IMR-90 (cell line): Measurements from ENCODE around the gene ANXA7. TPM values are rescaled to one million over a fixed set of nuclear protein-coding genes. Genes with fewer than 3 reads are reported as not detected.
A peak's percentile ranks its signal among the peaks of the same experiment; 100 is the strongest.

Source experiments
- ATAC-seq: fragments of 200-7000 bp; cut with Tn5 transposase; 2 replicates; pipeline ENCODE4 v1.9.1; 2020; ENCODE audit warnings: low read depth, mild to moderate bottlenecking, moderate library complexity
- BruUV-seq: library from RNA; stranded (reverse); fragments of 400-500 nt; replicated peaks from 2 replicates; lab custom pipeline; 2021; lab: Mats Ljungman, UMichigan
- CTCF ChIA-PET: fragments of 300-600 bp; formaldehyde crosslinking; extraction: SDS; loops from one replicate; lab custom pipeline; 2021; ENCODE audit warnings: antibody characterized with exemption; lab: Yijun Ruan, JAX
- POLR2A ChIA-PET: fragments of 300-600 bp; sonication (Branson Sonifier 250); formaldehyde crosslinking; loops from one replicate; lab custom pipeline; 2022; ENCODE audit warnings: antibody characterized with exemption; ENCODE audit not compliant: unreplicated experiment; lab: Charles Lee
- DNase-seq: peaks from one replicate; pipeline ENCODE4 v3.0.0; 2013
- H2AFZ ChIP-seq: replicated peaks from 2 replicates; pipeline ENCODE3; 2013; ENCODE audit warnings: low read length, mild to moderate bottlenecking; ENCODE audit not compliant: poor library complexity
- H2AK5ac ChIP-seq: 2 replicates; pipeline ENCODE4 v1.6.1; 2013; ENCODE audit warnings: low read depth, low read length, inconsistent platforms
- H2AK9ac ChIP-seq: replicated peaks from 2 replicates; pipeline ENCODE3; 2013; ENCODE audit warnings: mild to moderate bottlenecking, low read depth, low read length, moderate library complexity; ENCODE audit not compliant: poor library complexity
- H2BK120ac ChIP-seq: 2 replicates; pipeline ENCODE4 v1.6.1; 2013; ENCODE audit warnings: low read depth, low read length, inconsistent platforms
- H2BK15ac ChIP-seq: 3 replicates; pipeline ENCODE4 v1.6.1; 2013; ENCODE audit warnings: low read depth, low read length, inconsistent platforms
- H2BK20ac ChIP-seq: 2 replicates; pipeline ENCODE4 v1.6.1; 2013; ENCODE audit warnings: low read depth, mild to moderate bottlenecking, inconsistent platforms, low read length, moderate library complexity
- H2BK5ac ChIP-seq: 2 replicates; pipeline ENCODE4 v1.6.1; 2013; ENCODE audit warnings: mild to moderate bottlenecking, low read depth, low read length, inconsistent platforms; ENCODE audit not compliant: poor library complexity, severe bottlenecking
- H3K14ac ChIP-seq: replicated peaks from 2 replicates; pipeline ENCODE4 v1.6.1; 2013; ENCODE audit warnings: low read depth, low read length, inconsistent platforms
- H3K18ac ChIP-seq: 2 replicates; pipeline ENCODE4 v1.6.1; 2013; ENCODE audit warnings: low read depth, low read length, control low read depth
- H3K23ac ChIP-seq: 2 replicates; pipeline ENCODE4 v1.6.1; 2013; ENCODE audit warnings: low read depth, low read length, inconsistent platforms
- H3K27ac ChIP-seq: 2 replicates; pipeline ENCODE4 v1.5.1; 2013; ENCODE audit warnings: mild to moderate bottlenecking, control low read depth, low read length; ENCODE audit not compliant: insufficient read depth
- H3K27me3 ChIP-seq: 2 replicates; pipeline ENCODE4 v1.6.1; 2013; ENCODE audit warnings: low read length; ENCODE audit not compliant: control insufficient read depth, insufficient read depth
- H3K36me3 ChIP-seq: 2 replicates; pipeline ENCODE4 v1.6.1; 2013; ENCODE audit warnings: low read length, mixed read lengths; ENCODE audit not compliant: control insufficient read depth, insufficient read depth
- H3K4ac ChIP-seq: 2 replicates; pipeline ENCODE4 v1.6.1; 2013; ENCODE audit warnings: low read depth, low read length, inconsistent platforms
- H3K4me1 ChIP-seq: 2 replicates; pipeline ENCODE4 v1.6.1; 2013; ENCODE audit warnings: low read length, mixed read lengths; ENCODE audit not compliant: control insufficient read depth, insufficient read depth
- H3K4me2 ChIP-seq: 2 replicates; pipeline ENCODE4 v1.6.1; 2013; ENCODE audit warnings: low read depth, mild to moderate bottlenecking, control low read depth, low read length, moderate library complexity
- H3K4me3 ChIP-seq: 2 replicates; pipeline ENCODE4 v1.5.1; 2013; ENCODE audit warnings: low read depth, mild to moderate bottlenecking, control low read depth, low read length, moderate library complexity; ENCODE audit not compliant: insufficient read depth
- H3K56ac ChIP-seq: 2 replicates; pipeline ENCODE4 v1.6.1; 2013; ENCODE audit warnings: low read length, inconsistent platforms; ENCODE audit not compliant: insufficient read depth; ENCODE audit errors: extremely low read depth
- H3K79me1 ChIP-seq, 2 experiments: 2 replicates each; pipeline ENCODE4 v1.6.1; 2013; ENCODE audit warnings: low read length in 2 of 2, inconsistent platforms in 1 of 2, low read depth in 1 of 2
- H3K9ac ChIP-seq: 2 replicates; pipeline ENCODE4 v1.6.1; 2013; ENCODE audit warnings: low read depth, low read length, control low read depth
- H3K9me1 ChIP-seq: 2 replicates; pipeline ENCODE4 v1.6.1; 2013; ENCODE audit warnings: low read length, inconsistent platforms; ENCODE audit not compliant: insufficient read depth
- H3K9me3 ChIP-seq: 2 replicates; pipeline ENCODE4 v1.6.1; 2013; ENCODE audit warnings: low read length; ENCODE audit not compliant: control insufficient read depth, insufficient read depth
- H4K20me1 ChIP-seq: 2 replicates; pipeline ENCODE4 v1.6.1; 2013; ENCODE audit warnings: low read length, inconsistent platforms; ENCODE audit not compliant: insufficient read depth
- H4K5ac ChIP-seq: 2 replicates; pipeline ENCODE4 v1.6.1; 2013; ENCODE audit warnings: mild to moderate bottlenecking, low read depth, low read length, control low read depth
- H4K8ac ChIP-seq, 2 experiments: 2 replicates each; pipeline ENCODE4 v1.6.1; 2013; ENCODE audit warnings: low read depth in 2 of 2, low read length in 2 of 2, control low read depth in 1 of 2, inconsistent platforms in 1 of 2
- H4K91ac ChIP-seq: 2 replicates; pipeline ENCODE4 v1.6.1; 2013; ENCODE audit warnings: low read depth, low read length, inconsistent platforms; ENCODE audit not compliant: insufficient read depth
- BHLHE40 ChIP-seq: fragments of 150-350 bp; IDR thresholded peaks from 2 replicates; pipeline ENCODE4 v1.6.1; 2016; ENCODE audit warnings: mild to moderate bottlenecking, low read depth, low read length
- CHD1 ChIP-seq: IDR thresholded peaks from 2 replicates; pipeline ENCODE4 v1.6.1; 2012; ENCODE audit warnings: low read depth, low read length, improper control_type of control experiment
- ELK1 ChIP-seq: fragments of 150-350 bp; IDR thresholded peaks from 2 replicates; pipeline ENCODE4 v1.6.1; 2016; ENCODE audit warnings: low read depth, mild to moderate bottlenecking, low read length, moderate library complexity, borderline replicate concordance
- FOS ChIP-seq: fragments of 150-350 bp; IDR thresholded peaks from 2 replicates; pipeline ENCODE4 v1.6.1; 2016; ENCODE audit warnings: low read depth, low read length
- MAFK ChIP-seq: IDR thresholded peaks from 2 replicates; pipeline ENCODE4 v1.6.1; 2012; ENCODE audit warnings: low read depth, low read length, improper control_type of control experiment
- MXI1 ChIP-seq: IDR thresholded peaks from 2 replicates; pipeline ENCODE4 v1.6.1; 2012; ENCODE audit warnings: low read depth, mild to moderate bottlenecking, low read length, moderate library complexity, borderline replicate concordance
- NFE2L2 ChIP-seq: fragments of 150-350 bp; IDR thresholded peaks from 2 replicates; pipeline ENCODE4 v1.6.1; 2016; ENCODE audit warnings: low read depth, mild to moderate bottlenecking, low read length
- POLR2A ChIP-seq: IDR thresholded peaks from 2 replicates; pipeline ENCODE4 v1.6.1; 2012; ENCODE audit warnings: mild to moderate bottlenecking, low read depth, low read length
- RAD21 ChIP-seq: IDR thresholded peaks from 2 replicates; pipeline ENCODE4 v1.6.1; 2012; ENCODE audit warnings: low read length, improper control_type of control experiment
- RCOR1 ChIP-seq: IDR thresholded peaks from 2 replicates; pipeline ENCODE4 v1.6.1; 2012; ENCODE audit warnings: mild to moderate bottlenecking, low read length, improper control_type of control experiment; ENCODE audit not compliant: insufficient replicate concordance
- RFX5 ChIP-seq: IDR thresholded peaks from 2 replicates; pipeline ENCODE4 v1.8.0; 2012; ENCODE audit warnings: low read depth, mild to moderate bottlenecking, low read length, moderate library complexity
- WGBS, 2 experiments: methylation state at CpG; one replicate each; pipeline versions ENCODE4 v1.1.5 to v1.1.7; 2013; ENCODE audit warnings: missing lambda C conversion rate in 2 of 2; ENCODE audit not compliant: insufficient read length in 1 of 2; ENCODE audit errors: extremely low coverage in 2 of 2; 5-methylcytosine and 5-hydroxymethylcytosine counted together
- dilution Hi-C: fragments of 300-500 bp; cut with HindIII; formaldehyde crosslinking; loops from one replicate; pipeline ENCODE4 v1.14.3; 2018; ENCODE audit warnings: low sequenced_read_pairs; ENCODE audit not compliant: unreplicated experiment
- in situ Hi-C: fragments of 300-500 bp; cut with MboI; formaldehyde crosslinking; loops from 3 replicates; pipeline ENCODE4 v1.14.3; 2019; ENCODE audit warnings: low sequenced_read_pairs, inconsistent platforms, mixed read lengths
- intact Hi-C: fragments of 100-400 bp; cut with micrococcal nuclease; formaldehyde crosslinking; loops from 2 replicates; pipeline ENCODE4 v1.10.0; 2022
- polyA plus RNA-seq, 3 experiments: library from polyadenylated mRNA; depleted of rRNA; stranded (reverse); fragments of >200 nt; gene quantifications; 2 replicates each; pipeline ENCODE4 v1.2.3, GENCODE V29; 2012; ENCODE audit warnings: low replicate concordance in 1 of 3
- total RNA-seq: library from RNA; depleted of rRNA; stranded (reverse); fragments of >200 nt; gene quantifications from 2 replicates; pipeline ENCODE4 v1.2.3, GENCODE V29; 2012

The ANXA7 gene
- total and polyA plus RNA-seq, 2 of the 4 experiments (the other 2 are of a cell fraction), result 77.4 to 120 TPM

GRCh38 chr10:73413528-73414229 lies at the start of gene ANXA7 (continued):
- no peak for TF ChIP-seq RFX5
- TF ChIP-seq FOS, result no peak
- TF ChIP-seq RCOR1, result no peak
- TF ChIP-seq MAFK, result peak; percentile 52; the same call in 1 of the 2 replicates
- TF ChIP-seq RAD21, result no peak
- no peak for TF ChIP-seq BHLHE40

- H3K4me2 ChIP-seq, result no peak overlapping the region
- H3K27ac ChIP-seq, result no peak overlapping the region
- H2BK5ac ChIP-seq, result no peak overlapping the region
- H3K27me3 ChIP-seq, result no peaks in the 10 kb centered on the region
- no peak overlapping the region for H3K23ac ChIP-seq
- H3K4me1 ChIP-seq, result peaks cover 6% of the 10 kb centered on the region
- no peak overlapping the region for H4K91ac ChIP-seq
- no peak overlapping the region for H3K4me3 ChIP-seq
- H3K79me1 ChIP-seq, result peaks cover 0 to 4% of the 10 kb centered on the region in 2 experiments; a peak in 2 of 4 replicates
- TF ChIP-seq ELK1, result no peak
- no peak for TF ChIP-seq NFE2L2
- TF ChIP-seq POLR2A, result no peak
- TF ChIP-seq RFX5, result no peak
- no peak for TF ChIP-seq MXI1
- TF ChIP-seq CHD1, result no peak
- no peak for TF ChIP-seq FOS
- H4K20me1 ChIP-seq, result no peaks in the 10 kb centered on the region
- H2AFZ ChIP-seq, result no peak overlapping the region
- BruUV-seq, result no TSS peak
- no peak overlapping the region for H4K8ac ChIP-seq
- H3K9me3 ChIP-seq, result no peaks in the 10 kb centered on the region
- no peak overlapping the region for H2BK15ac ChIP-seq
- no peak overlapping the region for H2AK5ac ChIP-seq
- no peak overlapping the region for H2BK20ac ChIP-seq
- dilution Hi-C loops, result no loop called here
- ATAC-seq (no peak), DNase-seq (no peak)
- POLR2A ChIA-PET, result no interaction called here
- H3K18ac ChIP-seq, result no peak overlapping the region
- CTCF ChIA-PET, result no interaction called here
- peaks cover 15% of the 10 kb centered on the region for H3K36me3 ChIP-seq
- intact Hi-C loops, result no loop called here
- no peaks in the 10 kb centered on the region for H3K9me1 ChIP-seq
- H3K56ac ChIP-seq, result no peak overlapping the region
- H3K9ac ChIP-seq, result no peak overlapping the region
- no peak overlapping the region for H2BK120ac ChIP-seq
- H4K5ac ChIP-seq, result no peak overlapping the region
- H2AK9ac ChIP-seq, result peak overlapping the region; percentile 10
- in situ Hi-C loops, result no loop called here
- no peak overlapping the region for H3K4ac ChIP-seq
- WGBS, 2 experiments, result no CpG with 5 or more reads among the region's 4 CpGs
- H3K14ac ChIP-seq, result no peak overlapping the region
Measured at GRCh38 chr10:73460897-73461296, 47.0 kb upstream of the ANXA7 start.
